Activated CD8-positive, alpha-beta T cell treated with anti-CD3 and anti-CD28 coated beads for 36 hours (primary cell): ENCODE measurements around the gene ADAMTSL3. TPM values are rescaled to one million over a fixed set of nuclear protein-coding genes. Genes with fewer than 3 reads are reported as not detected.

Experiments used
- ATAC-seq: fragments of 200-7000 bp; cut with Tn5 transposase; one replicate; pipeline ENCODE4 v1.10.0; 2021; ENCODE audit warnings: mild to moderate bottlenecking, moderate library complexity
- CTCF ChIA-PET: fragments of 350-600 bp; sonication (Branson Sonifier 250); formaldehyde crosslinking; loops from one replicate; lab custom pipeline; 2021; ENCODE audit warnings: antibody characterized with exemption; lab: Charles Lee
- POLR2A ChIA-PET: fragments of 350-600 bp; sonication (Branson Sonifier 250); formaldehyde crosslinking; loops from one replicate; lab custom pipeline; 2021; ENCODE audit warnings: antibody characterized with exemption; lab: Charles Lee
- DNase-seq: peaks from one replicate; pipeline ENCODE4 v3.0.0-alpha.2; 2020
- H3K27ac Mint-ChIP-seq: one replicate; pipeline ENCODE4 v1.8.0; 2021; ENCODE audit warnings: mild to moderate bottlenecking, mixed read lengths
- H3K27me3 Mint-ChIP-seq: one replicate; pipeline ENCODE4 v1.8.0; 2021; ENCODE audit warnings: mixed read lengths
- H3K36me3 Mint-ChIP-seq: one replicate; pipeline ENCODE4 v1.8.0; 2021; ENCODE audit warnings: low read depth, mixed read lengths
- H3K4me1 Mint-ChIP-seq: one replicate; pipeline ENCODE4 v1.8.0; 2021; ENCODE audit warnings: low read depth, mixed read lengths
- H3K4me3 Mint-ChIP-seq: one replicate; pipeline ENCODE4 v1.8.0; 2021; ENCODE audit warnings: mild to moderate bottlenecking, moderate library complexity, mixed read lengths
- H3K9me3 Mint-ChIP-seq: one replicate; pipeline ENCODE4 v1.8.0; 2021; ENCODE audit warnings: mixed read lengths
- intact Hi-C: fragments of 100-400 bp; cut with micrococcal nuclease; formaldehyde crosslinking; loops from one replicate; pipeline ENCODE4 v1.10.0; 2022
- total RNA-seq, 2 experiments: library from RNA; stranded (reverse); gene quantifications; one replicate each; pipeline ENCODE4 v1.2.3, GENCODE V29; 2021
- TF ChIP-seq, protein P1 (sequence below): fragments of 200-600 bp; IDR thresholded peaks from one replicate; pipeline ENCODE4 v1.8.0; 2022; ENCODE audit warnings: antibody characterized with exemption, mild to moderate bottlenecking

Gene ADAMTSL3
- total RNA-seq, 2 experiments from 2014 or later = not detected

DNA sequence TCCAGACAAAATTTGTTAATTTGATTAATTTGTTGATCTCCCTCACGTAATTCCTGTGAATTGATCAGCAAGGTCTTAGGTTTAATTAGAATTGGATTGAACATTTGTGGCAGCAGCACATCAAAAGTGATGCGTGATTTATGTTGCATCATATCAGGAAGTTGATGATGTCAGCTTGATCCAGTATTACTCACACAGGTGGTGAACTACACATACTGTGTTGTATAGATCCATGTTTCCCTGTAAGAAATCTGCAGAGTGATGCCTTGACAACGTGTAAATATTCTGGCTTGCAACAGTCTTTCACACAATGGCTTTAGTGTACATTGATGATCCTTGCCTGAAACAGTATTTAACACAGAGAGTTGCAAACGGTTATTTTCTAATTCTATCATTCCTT, 200.4 kb downstream of the ADAMTSL3 start:
- H3K27me3 Mint-ChIP-seq = peaks cover 20% of the 10 kb centered on the region
- no peak overlapping the region for H3K4me3 Mint-ChIP-seq
- H3K27ac Mint-ChIP-seq = no peak overlapping the region
- intact Hi-C loops = no loop called here
- CTCF ChIA-PET = no interaction called here
- DNase-seq (no peak), ATAC-seq (no peak)
- POLR2A ChIA-PET = no interaction called here
- H3K36me3 Mint-ChIP-seq = no peaks in the 10 kb centered on the region
- TF ChIP-seq, protein P1, sequence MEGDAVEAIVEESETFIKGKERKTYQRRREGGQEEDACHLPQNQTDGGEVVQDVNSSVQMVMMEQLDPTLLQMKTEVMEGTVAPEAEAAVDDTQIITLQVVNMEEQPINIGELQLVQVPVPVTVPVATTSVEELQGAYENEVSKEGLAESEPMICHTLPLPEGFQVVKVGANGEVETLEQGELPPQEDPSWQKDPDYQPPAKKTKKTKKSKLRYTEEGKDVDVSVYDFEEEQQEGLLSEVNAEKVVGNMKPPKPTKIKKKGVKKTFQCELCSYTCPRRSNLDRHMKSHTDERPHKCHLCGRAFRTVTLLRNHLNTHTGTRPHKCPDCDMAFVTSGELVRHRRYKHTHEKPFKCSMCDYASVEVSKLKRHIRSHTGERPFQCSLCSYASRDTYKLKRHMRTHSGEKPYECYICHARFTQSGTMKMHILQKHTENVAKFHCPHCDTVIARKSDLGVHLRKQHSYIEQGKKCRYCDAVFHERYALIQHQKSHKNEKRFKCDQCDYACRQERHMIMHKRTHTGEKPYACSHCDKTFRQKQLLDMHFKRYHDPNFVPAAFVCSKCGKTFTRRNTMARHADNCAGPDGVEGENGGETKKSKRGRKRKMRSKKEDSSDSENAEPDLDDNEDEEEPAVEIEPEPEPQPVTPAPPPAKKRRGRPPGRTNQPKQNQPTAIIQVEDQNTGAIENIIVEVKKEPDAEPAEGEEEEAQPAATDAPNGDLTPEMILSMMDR = no peak
- H3K4me1 Mint-ChIP-seq = no peaks in the 10 kb centered on the region
- H3K9me3 Mint-ChIP-seq = no peaks in the 10 kb centered on the region

DNA sequence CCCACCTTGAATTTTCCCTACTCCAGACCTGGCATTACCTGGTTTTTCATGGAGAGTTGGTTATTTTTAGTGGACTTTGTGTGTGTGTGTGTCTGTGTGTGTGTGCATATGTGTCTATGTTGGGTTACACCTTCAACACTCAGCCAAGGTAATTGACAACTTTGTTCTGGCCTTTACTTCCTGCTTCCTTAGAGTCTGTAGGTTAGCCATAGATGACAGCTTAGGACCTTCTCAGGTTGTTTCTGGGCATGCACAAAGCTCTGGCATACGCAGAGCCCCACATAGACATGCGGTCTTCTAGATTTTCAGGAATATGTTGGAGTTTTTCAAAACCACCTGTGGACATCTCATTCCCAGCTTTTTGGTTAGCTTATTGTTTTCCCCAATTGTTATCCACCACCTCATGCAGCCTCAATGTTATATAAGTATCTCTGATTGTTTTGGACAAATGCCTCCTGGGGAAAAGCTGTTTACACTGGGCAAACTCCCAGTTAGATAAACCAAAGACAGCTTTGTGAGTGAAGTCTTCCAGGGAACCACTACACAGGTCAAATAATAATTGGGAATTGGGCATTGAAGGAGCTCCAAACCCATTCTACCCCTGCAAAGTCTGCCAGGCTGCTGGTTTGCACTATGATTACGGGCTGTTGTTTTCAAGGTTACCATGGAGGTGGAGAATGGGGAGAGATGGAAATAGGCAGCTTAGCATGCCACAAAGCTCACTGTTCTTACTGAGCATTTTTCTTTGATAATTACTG, 201.2 kb downstream of the ADAMTSL3 start:
- no peak overlapping the region for H3K27ac Mint-ChIP-seq
- H3K4me3 Mint-ChIP-seq = no peak overlapping the region
- TF ChIP-seq, protein P1 = no peak
- no peak for ATAC-seq
- H3K4me1 Mint-ChIP-seq = no peaks in the 10 kb centered on the region
- intact Hi-C loops = no loop called here
- ChIA-PET POLR2A (no interaction called here), CTCF (no interaction called here)
- H3K9me3 Mint-ChIP-seq = no peaks in the 10 kb centered on the region
- H3K36me3 Mint-ChIP-seq = no peaks in the 10 kb centered on the region
- H3K27me3 Mint-ChIP-seq = peaks cover 20% of the 10 kb centered on the region
- DNase-seq = no peak

DNA sequence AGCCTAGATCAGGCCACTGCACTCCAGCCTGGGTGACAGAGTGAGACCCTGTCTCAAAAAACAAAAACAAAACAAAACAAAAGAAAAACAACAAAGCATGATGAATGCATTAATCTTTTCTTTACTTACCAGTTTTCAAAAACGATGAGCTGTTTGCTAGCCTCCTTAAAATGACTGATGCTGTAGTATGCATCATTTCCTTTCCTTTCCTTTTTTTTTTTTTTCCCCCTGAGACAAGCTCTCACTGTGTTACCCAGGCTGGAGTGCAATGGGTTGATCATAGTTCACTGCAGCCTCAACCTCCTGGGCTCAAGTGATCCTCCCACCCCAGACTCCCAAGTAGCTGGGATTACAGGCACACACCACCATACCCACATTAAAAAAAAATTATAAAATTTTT, 202.0 kb downstream of the ADAMTSL3 start:
- ChIA-PET CTCF (no interaction called here), POLR2A (no interaction called here)
- Mint-ChIP-seq H3K9me3 (no peaks in the 10 kb centered on the region), H3K4me3 (no peak overlapping the region), H3K27me3 (peaks cover 20% of the 10 kb centered on the region), H3K36me3 (no peaks in the 10 kb centered on the region), H3K4me1 (no peaks in the 10 kb centered on the region), H3K27ac (no peak overlapping the region)
- intact Hi-C loops = no loop called here
- ATAC-seq (no peak), DNase-seq (no peak)
- TF ChIP-seq, protein P1 = no peak

DNA sequence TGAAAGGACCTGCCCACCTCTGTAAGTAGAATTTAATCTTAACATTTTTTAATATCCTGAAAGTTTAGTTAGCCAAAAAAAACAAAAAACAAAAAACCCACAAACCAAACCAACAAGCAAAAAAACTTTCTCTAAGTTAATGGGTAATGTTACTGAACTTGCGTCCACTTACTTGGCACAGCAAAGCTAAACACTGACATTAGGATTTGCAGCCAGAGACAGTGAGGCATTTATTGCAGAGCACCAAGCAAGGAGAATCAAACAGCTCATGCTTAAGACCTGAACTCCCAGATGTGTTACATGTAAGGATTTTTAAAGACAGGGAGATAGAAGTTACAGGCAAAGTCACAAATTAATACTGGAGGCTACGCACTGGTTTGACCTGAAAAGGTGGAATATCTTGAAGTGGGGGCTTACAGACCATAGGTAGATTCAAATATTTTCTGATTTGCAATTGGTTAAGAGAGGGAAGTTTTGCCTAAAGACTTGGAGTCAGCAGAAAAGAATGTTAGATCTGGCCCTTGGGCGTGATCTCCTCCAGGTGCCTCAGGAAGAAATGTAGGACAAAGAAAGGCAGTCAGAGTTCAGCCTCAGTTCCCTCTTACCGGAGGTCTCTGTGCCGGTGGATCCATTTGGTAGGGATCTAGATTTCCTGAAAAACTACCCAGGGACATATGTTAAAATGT, 205.0 kb downstream of the ADAMTSL3 start:
- ChIA-PET CTCF (no interaction called here), POLR2A (interaction anchor here (0.6 kb wide), 1 partner anchor 82 kb away, joined by 3 read pairs; no protein-coding TSS in a partner anchor)
- Mint-ChIP-seq H3K4me3 (no peak overlapping the region), H3K27me3 (peaks cover 22% of the 10 kb centered on the region), H3K4me1 (no peaks in the 10 kb centered on the region), H3K36me3 (no peaks in the 10 kb centered on the region), H3K27ac (no peak overlapping the region), H3K9me3 (no peaks in the 10 kb centered on the region)
- DNase-seq = no peak
- TF ChIP-seq, protein P1 = no peak
- intact Hi-C loops = no loop called here
- no peak for ATAC-seq

DNA sequence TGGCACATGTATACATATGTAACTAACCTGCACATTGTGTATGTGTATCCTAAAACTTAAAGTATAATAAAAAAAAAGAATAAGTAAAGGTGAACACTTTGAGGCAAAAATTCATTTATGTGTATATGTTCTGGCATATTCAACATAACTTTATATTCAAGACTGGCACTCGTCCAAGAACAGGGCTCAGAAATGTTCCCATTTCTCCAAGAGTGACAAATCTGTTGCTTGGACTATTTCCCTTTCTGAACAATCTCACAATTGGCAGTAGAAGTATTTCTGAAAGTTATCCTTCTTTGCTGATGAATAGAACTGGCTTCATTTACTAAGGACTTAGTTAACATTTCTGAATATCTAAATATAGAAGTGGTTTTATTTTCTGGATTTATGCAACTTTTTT, 212.8 kb downstream of the ADAMTSL3 start:
- H3K27me3 Mint-ChIP-seq = peaks cover 4% of the 10 kb centered on the region
- ATAC-seq = no peak
- intact Hi-C loops = no loop called here

More for the DNA sequence above, 212.8 kb downstream of the ADAMTSL3 start:
- POLR2A ChIA-PET = no interaction called here
- no peaks in the 10 kb centered on the region for H3K9me3 Mint-ChIP-seq
- no peaks in the 10 kb centered on the region for H3K4me1 Mint-ChIP-seq
- DNase-seq = no peak
- CTCF ChIA-PET = no interaction called here
- no peak overlapping the region for H3K4me3 Mint-ChIP-seq
- TF ChIP-seq, protein P1 = no peak
- no peak overlapping the region for H3K27ac Mint-ChIP-seq
- H3K36me3 Mint-ChIP-seq = no peaks in the 10 kb centered on the region
